GM21515 (cell line): ENCODE results near the gene TSPAN32.
"Not testable (repeated sequence)": the region's sequence is repeated elsewhere in the genome, so short reads cannot be mapped to it uniquely, and the experiment has no call there.

ENCODE experiments used
- ATAC-seq: cut with Tn5 transposase; IDR thresholded peaks from one replicate; pipeline ENCODE4 v1.9.1; 2021; ENCODE audit not compliant: unreplicated experiment

The TSPAN32 gene

DNA sequence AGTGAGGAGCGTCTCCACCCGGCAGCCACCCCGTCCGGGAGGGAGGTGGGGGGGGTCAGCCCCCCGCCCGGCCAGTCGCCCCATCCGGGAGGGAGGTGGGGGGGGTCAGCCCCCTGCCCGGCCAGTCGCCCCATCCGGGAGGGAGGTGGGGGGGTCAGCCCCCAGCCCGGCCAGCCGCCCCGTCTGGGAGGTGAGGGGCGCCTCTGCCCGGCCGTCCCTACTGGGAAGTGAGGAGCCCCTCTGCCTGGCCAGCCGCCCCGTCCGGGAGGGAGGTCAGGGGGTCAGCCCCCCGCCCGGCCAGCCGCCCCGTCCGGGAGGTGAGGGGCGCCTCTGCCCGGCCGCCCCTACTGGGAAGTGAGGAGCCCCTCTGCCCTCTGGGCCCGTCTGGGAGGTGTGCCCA, 30.8 kb downstream of the TSPAN32 start:
- ATAC-seq: not testable (repeated sequence)

- not testable (repeated sequence) for ATAC-seq
Observed at GRCh38 chr11:2333486-2334205, 31.8 kb downstream of the TSPAN32 start.

DNA sequence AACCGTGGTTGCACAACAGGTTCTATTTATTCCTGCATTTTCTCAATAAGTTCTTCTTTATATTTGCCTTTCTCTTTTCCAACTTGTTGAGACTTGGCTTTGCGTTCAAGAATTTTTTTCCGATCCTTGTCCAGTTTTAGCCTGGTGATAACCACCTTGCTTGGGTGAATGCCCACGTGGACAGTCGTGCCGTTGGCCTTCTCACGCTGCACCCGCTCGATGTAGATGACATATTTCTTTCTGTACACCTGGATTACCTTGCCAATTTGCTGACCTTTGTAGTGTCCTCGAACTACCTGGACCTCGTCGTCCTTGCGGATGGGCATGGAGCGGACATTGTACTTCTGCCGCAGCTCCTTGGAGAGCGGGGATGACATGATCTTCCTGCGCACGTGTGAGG, 33.5 kb downstream of the TSPAN32 start:
- not testable (repeated sequence) for ATAC-seq

DNA sequence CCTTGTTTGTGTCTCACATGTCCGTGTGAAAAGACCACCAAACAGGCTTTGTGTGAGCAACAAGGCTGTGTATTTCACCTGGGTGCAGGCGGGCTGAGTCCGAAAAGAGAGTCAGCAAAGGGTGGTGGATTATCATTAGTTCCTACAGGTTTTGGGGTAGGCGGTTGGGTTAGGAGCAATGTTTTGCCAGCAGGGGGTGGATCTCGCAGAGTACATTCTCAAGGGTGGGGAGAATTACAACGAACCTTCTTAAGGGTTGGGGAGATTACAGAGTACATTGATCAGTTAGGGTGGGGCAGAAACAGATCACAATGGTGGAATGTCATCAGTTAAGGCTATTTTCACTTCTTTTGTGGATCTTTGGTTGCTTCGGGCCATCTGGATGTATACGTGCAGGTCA, 36.9 kb downstream of the TSPAN32 start:
- ATAC-seq: not testable (repeated sequence)

DNA sequence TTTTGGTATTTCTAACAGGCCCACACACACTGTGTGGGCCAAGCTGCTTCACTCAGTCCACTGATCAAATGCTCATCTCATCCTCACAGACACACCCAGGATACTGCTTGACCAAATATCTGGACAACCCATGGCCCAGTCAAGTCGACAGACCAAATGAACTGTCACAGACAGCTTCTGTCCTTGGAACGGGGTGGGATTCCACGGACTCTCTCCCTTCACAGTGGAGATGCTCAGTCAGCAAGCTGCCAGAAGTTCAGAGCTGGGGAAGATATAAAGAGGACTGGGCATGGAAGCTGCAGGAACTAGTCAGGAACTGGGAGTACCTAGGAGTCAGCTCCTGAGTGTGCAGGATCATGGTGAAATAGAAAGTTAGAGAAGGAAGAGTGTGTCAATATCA, 40.7 kb downstream of the TSPAN32 start:
- ATAC-seq: no peak

DNA sequence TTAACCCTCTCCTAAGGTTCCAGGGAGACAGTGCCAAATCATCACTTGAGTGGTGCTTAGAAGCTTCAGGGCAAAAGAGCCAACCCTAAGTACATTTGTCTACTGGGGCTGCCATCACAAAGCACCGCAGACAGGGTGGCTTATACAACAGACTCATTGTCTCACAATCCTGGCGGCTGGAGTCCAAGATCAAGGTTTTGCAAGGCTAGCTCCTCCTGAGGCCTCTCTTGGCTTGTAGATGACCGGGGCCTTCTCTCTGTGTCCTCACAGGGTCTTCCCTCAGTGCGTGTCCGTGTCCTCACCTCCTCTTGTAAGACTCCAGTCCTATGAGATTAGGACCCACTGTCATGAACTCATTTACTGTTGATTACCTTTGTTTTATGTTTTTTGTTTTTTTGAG, 41.2 kb downstream of the TSPAN32 start:
- no peak for ATAC-seq

GRCh38 chr11:2343502-2343901, 41.7 kb downstream of the TSPAN32 start:
- ATAC-seq: no peak

- no peak for ATAC-seq
Observed at GRCh38 chr11:2345050-2345449, 43.2 kb downstream of the TSPAN32 start.

DNA sequence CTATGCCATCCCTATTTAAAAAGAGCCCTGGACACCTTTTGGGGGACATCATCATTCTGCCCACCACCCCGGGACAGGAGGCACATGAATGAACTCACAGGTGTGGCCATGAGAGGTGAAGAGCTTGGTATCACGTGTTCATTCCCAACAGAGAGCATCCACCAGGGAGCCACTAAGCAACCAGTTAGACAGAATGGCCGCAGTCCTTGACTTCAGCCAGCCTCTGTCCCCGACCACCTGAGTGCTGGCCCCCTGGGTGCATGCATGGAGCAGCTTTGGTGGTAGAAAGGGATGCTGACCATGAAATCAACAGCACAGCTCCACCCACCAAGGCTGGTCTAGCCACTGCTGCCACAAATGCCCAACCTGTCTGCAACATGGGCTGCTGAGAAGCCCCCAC, 44.2 kb downstream of the TSPAN32 start:
- no peak for ATAC-seq

GRCh38 chr11:2346586-2347307, 44.9 kb downstream of the TSPAN32 start:
- ATAC-seq: no peak

- ATAC-seq: no peak
Observed at GRCh38 chr11:2347308-2347830, 45.6 kb downstream of the TSPAN32 start.

DNA sequence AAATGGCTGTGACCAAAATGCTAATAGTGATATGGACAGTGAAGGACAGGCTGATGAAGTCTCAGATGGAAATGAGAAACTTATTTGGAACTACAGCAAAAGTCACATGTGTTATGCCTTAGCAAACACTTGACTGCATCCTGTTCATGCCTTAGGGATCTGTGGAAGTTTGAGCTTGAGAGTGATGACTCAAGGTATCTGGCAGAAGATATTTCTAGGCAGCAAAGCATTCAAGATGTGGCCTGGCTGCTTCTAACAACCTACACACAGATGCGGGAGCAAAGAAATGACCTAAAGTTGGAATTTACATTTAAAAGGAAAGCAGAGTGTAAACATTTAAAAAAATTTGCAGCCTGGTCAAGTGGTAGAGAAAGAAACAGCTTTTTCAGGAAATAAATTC, 47.2 kb downstream of the TSPAN32 start:
- ATAC-seq: no peak

- no peak for ATAC-seq
Observed at GRCh38 chr11:2351701-2352100, 49.9 kb downstream of the TSPAN32 start.

DNA sequence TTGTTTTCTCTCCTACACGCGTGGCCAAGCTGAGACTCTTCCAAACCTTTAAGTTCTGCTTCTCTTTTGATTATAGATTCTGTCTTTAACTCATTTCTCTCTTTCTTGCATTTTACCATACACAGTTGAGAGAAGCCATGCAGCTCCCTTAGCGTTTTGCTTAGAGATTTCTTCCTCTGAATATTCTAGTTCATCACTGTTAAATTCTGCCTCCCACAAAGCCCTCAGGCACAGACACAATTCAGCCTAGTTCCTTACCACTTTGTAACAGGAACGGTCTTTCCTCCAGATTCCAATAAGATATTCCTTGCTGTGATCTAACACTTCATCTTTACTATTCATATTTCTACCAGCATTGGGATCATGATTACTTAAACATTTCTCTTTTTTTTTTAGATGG, 50.6 kb downstream of the TSPAN32 start:
- ATAC-seq: no peak

- ATAC-seq: no peak
Observed at GRCh38 chr11:2355000-2355644, 53.3 kb downstream of the TSPAN32 start.

GRCh38 chr11:2357246-2357645, 55.4 kb downstream of the TSPAN32 start:
- no peak for ATAC-seq

DNA sequence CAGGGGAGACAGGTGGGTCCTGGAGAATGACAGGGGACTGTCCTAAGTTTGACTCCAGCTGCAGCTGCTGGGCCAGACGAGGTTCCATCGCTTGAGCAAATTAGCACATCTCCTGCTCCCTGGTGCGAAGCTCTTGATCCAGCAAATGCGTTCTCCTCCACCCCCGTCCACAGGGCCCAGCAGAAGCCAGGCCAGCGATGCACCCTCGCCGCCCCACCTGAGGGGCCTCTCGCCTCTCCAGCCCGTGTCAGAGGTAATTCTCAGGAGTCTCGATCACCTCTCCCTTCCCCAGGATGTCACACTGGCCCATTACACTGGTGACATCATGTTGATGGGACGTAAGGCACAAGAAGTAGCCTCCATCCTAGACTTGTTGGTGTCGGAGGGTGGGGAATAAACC, 55.8 kb downstream of the TSPAN32 start:
- ATAC-seq: not testable (repeated sequence)

DNA sequence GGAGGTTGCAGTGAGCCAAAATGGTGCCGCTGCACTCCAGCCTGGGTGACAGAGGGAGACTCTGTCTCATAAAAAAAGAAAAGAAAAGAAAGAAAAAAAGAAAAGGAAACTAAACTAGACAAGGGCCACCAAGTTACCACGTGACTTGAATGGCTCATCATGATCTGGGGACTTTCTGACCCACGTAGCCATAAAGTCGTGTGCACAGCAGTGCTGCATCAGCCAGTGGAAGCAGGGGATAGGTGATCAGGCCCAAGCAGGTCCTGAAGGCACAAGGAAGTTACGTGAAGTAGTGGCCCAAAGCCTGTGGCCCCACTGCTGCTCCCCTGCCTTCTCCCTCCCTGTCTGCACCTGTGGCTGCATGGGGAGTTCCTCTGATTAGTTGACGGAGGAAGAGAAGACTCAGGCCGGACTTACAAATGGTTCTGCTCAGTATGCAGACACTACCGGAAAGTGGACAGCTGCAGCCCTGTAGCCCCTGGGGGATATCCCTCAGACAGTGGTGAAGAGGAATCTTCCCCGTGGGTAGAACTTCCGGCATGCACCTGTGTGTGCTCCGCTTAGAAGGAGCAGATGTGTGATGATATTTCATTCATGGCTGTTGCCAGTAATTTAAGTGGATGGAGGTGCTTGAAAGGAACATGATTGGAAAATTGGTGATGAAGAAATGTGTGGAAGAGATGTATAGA, 57.1 kb downstream of the TSPAN32 start:
- ATAC-seq: no peak

DNA sequence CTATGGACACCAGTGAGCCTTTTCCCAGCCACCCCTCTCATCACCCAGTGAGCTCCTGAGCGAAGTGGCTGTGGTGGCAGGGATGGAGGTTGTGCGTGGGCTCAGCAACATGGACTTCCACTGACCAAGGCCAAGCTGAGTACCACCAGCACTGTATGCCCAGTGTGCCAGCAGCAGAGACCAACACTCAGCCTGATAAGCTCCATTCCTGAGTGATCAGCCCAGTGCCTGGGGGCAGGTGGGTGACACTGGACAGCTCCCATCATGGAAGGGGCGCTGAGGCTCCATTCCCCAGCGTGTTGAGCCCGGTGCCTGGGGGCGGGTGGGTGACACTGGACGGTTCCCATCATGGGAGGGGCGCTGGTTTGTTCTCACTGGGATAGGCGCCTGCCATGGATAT, 57.7 kb downstream of the TSPAN32 start:
- ATAC-seq: no peak

- no peak for ATAC-seq
Observed at GRCh38 chr11:2360081-2360642, 58.3 kb downstream of the TSPAN32 start.

- ATAC-seq: no peak
Observed at GRCh38 chr11:2361565-2361964, 59.8 kb downstream of the TSPAN32 start.
